ENCODE data around the gene ATXN2. TPM values are rescaled to one million over a fixed set of nuclear protein-coding genes. Genes with fewer than 3 reads are reported as not detected.
"Not testable (repeated sequence)": the region's sequence is repeated elsewhere in the genome, so short reads cannot be mapped to it uniquely, and the experiment has no call there.

The ATXN2 gene
- total RNA-seq, 4 donors from 2014 or later: 20.3 to 42.9 (median 25.9) TPM

GRCh38 chr12:111471236-111471635 is 127.9 kb downstream of the ATXN2 start:
- TF ChIP-seq POLR2A (IDR thresholded peaks at IDR 0.05) (no peak), CTCF (IDR thresholded peaks at IDR 0.05) (no peak)
- H3K4me3 ChIP-seq (ENCODE audit: low read depth, poor library complexity, severe bottlenecking): no peak overlapping the region
- intact Hi-C loops (cut with DNase I; ENCODE audit: low total_unique reads): loop anchor here (10.0 kb wide), 1 partner anchor 54 kb away; no protein-coding TSS in a partner anchor
- 77 to 79% methylated on average over 2 of the region's 2 CpGs for WGBS, 2 donors
- DNase-seq (ENCODE audit: low spot score in 2 of 2): no peak

GRCh38 chr12:111469401-111469800 is 129.7 kb downstream of the ATXN2 start:
- intact Hi-C loops (cut with DNase I; ENCODE audit: low total_unique reads): no loop called here
- WGBS, 2 donors: 80 to 89% methylated on average over 2 of the region's 2 CpGs

GRCh38 chr12:111467857-111468241 is 131.3 kb downstream of the ATXN2 start:
- no peak for TF ChIP-seq CTCF (IDR thresholded peaks at IDR 0.05)
- TF ChIP-seq POLR2A (IDR thresholded peaks at IDR 0.05): no peak
- no peak overlapping the region for H3K4me3 ChIP-seq (ENCODE audit: low read depth, poor library complexity, severe bottlenecking)
- 58 to 62% methylated on average over 4 of the region's 4 CpGs for WGBS, 2 donors
- no peak for DNase-seq (ENCODE audit: low spot score in 2 of 2)
- intact Hi-C loops (cut with DNase I; ENCODE audit: low total_unique reads): no loop called here

More at GRCh38 chr12:111469401-111469800, 129.7 kb downstream of the ATXN2 start:
- H3K4me3 ChIP-seq (ENCODE audit: low read depth, poor library complexity, severe bottlenecking): no peak overlapping the region
- DNase-seq (ENCODE audit: low spot score in 2 of 2): no peak
- TF ChIP-seq POLR2A (IDR thresholded peaks at IDR 0.05): no peak
- no peak for TF ChIP-seq CTCF (IDR thresholded peaks at IDR 0.05)

- whole genome bisulfite sequencing, 2 donors: 82% methylated on average over 3 of the region's 3 CpGs
- TF ChIP-seq CTCF (IDR thresholded peaks at IDR 0.05) (no peak), POLR2A (IDR thresholded peaks at IDR 0.05) (no peak)
- DNase-seq (ENCODE audit: low spot score in 2 of 2): no peak
- intact Hi-C loops (cut with DNase I; ENCODE audit: low total_unique reads): no loop called here
- H3K4me3 ChIP-seq (ENCODE audit: low read depth, poor library complexity, severe bottlenecking): no peak overlapping the region
Measured at GRCh38 chr12:111467092-111467856, 131.8 kb downstream of the ATXN2 start.

- intact Hi-C loops (cut with DNase I; ENCODE audit: low total_unique reads): no loop called here
- DNase-seq (ENCODE audit: low spot score in 2 of 2): no peak
- no peak overlapping the region for H3K4me3 ChIP-seq (ENCODE audit: low read depth, poor library complexity, severe bottlenecking)
- no peak for TF ChIP-seq CTCF (IDR thresholded peaks at IDR 0.05)
- TF ChIP-seq POLR2A (IDR thresholded peaks at IDR 0.05): no peak
Measured at GRCh38 chr12:111462210-111462769, 136.8 kb downstream of the ATXN2 start.

- peak in 1 of 2 donors; percentile 61 for DNase-seq (ENCODE audit: low spot score in 2 of 2)
- 94 to 95% methylated on average over 11 of the region's 11 CpGs for WGBS, 2 donors
Measured at GRCh38 chr12:111460111-111460510, 139.0 kb downstream of the ATXN2 start.

More at GRCh38 chr12:111460111-111460510, 139.0 kb downstream of the ATXN2 start:
- intact Hi-C loops (cut with DNase I; ENCODE audit: low total_unique reads); H3K4me3 ChIP-seq (ENCODE audit: low read depth, poor library complexity, severe bottlenecking): not testable (repeated sequence)
